PC-9 (cell line): ENCODE data around the gene CDC42BPB.

ENCODE experiments used
- CTCF ChIP-seq: fragments of 200-600 bp; sonication (generic); conservative IDR thresholded peaks from 2 replicates; pipeline ENCODE4 v1.6.1; 2017; ENCODE audit warnings: mixed run types, antibody characterized with exemption, mild to moderate bottlenecking, moderate library complexity
- EZH2 ChIP-seq: fragments of 200-600 bp; sonication (generic); IDR thresholded peaks from 2 replicates; pipeline ENCODE4 v1.8.0; 2017; ENCODE audit warnings: antibody characterized with exemption, low read depth

- TF ChIP-seq CTCF: no peak
- no peak for TF ChIP-seq EZH2
Observed at GRCh38 chr14:102943979-102944378, 113.4 kb downstream of the CDC42BPB start.
